HFF-Myc (cell line): ENCODE data around the gene ETHE1.
"Not testable (repeated sequence)": the region's sequence is repeated elsewhere in the genome, so short reads cannot be mapped to it uniquely, and the experiment has no call there.

Experiments
- DNase-seq: peaks from one replicate; pipeline ENCODE4 v3.0.0-alpha.2; 2011; ENCODE audit warnings: low read depth; ENCODE audit errors: extremely low read depth
- H3K4me3 ChIP-seq: replicated peaks from 2 replicates; pipeline ENCODE4 v1.5.1; 2011; ENCODE audit warnings: low read depth, mild to moderate bottlenecking, control low read depth, low read length
- TF ChIP-seq, protein P1 (sequence below): IDR thresholded peaks from 2 replicates; pipeline ENCODE4 v1.5.1; 2012; ENCODE audit warnings: mild to moderate bottlenecking, low read depth, low read length, control low read depth; ENCODE audit errors: missing control alignments

The ETHE1 gene

DNA sequence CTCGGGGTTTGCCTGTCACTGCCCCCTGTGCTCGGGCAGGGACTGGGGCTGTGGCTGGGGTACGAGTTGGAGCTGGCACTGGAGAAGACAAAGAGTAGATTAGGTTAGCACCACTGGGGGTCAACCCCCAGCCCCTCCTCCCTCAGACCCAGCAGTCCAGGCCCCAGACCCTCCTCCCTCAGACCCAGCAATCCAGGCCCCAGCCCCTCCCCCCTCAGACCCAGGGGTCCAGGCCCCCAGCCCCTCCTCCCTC is 25.1 kb upstream of the ETHE1 start:
- H3K4me3 ChIP-seq = no peak overlapping the region
- TF ChIP-seq, protein P1, sequence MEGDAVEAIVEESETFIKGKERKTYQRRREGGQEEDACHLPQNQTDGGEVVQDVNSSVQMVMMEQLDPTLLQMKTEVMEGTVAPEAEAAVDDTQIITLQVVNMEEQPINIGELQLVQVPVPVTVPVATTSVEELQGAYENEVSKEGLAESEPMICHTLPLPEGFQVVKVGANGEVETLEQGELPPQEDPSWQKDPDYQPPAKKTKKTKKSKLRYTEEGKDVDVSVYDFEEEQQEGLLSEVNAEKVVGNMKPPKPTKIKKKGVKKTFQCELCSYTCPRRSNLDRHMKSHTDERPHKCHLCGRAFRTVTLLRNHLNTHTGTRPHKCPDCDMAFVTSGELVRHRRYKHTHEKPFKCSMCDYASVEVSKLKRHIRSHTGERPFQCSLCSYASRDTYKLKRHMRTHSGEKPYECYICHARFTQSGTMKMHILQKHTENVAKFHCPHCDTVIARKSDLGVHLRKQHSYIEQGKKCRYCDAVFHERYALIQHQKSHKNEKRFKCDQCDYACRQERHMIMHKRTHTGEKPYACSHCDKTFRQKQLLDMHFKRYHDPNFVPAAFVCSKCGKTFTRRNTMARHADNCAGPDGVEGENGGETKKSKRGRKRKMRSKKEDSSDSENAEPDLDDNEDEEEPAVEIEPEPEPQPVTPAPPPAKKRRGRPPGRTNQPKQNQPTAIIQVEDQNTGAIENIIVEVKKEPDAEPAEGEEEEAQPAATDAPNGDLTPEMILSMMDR = no peak
- no peak for DNase-seq

- TF ChIP-seq, protein P1 = no peak
- no peak overlapping the region for H3K4me3 ChIP-seq
- no peak for DNase-seq
Observed at GRCh38 chr19:43551399-43552197, 24.6 kb upstream of the ETHE1 start.

DNA sequence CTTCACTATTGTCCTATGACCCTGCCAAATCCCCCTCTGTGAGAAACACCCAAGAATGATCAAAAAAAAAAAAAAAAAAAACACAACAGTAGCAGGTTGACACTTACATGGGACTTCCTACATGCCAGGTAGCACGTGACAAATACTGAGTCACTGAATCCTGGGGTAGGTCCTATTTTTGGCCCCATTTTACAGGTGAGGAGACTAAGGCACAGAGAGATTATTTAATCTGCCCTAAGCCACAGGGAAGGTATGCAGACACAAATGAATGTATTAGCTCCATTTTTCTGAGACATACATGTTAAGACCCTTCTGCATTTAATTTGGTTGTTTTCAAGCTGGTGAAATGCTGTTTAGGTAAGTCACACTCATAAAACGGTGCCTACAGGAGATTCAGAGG is 21.7 kb upstream of the ETHE1 start:
- H3K4me3 ChIP-seq = no peak overlapping the region
- TF ChIP-seq, protein P1 = no peak
- DNase-seq = no peak

GRCh38 chr19:43547926-43548325 is 20.9 kb upstream of the ETHE1 start:
- DNase-seq, H3K4me3 ChIP-seq: not testable (repeated sequence)

DNA sequence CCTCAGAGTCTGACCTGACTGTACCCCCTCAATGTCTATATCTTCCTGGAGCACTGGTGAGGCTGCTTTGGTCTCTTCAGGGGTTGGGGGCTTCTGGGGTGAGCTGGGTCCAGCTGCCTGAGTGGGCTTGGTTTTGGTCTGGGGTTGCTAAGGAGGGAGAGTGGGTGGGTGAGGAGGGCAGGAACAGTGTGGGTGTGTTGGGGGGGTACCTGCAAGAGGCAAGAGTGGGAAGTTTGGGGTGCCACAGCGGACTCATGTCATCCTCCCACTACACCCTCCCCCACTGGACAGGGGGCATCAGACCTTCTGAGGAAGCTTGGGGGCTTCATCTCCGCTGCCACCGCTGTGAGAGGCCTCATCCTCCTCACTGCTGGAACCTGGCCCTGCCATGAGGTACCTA is 19.6 kb upstream of the ETHE1 start:
- DNase-seq = no peak
- no peak overlapping the region for H3K4me3 ChIP-seq
- TF ChIP-seq, protein P1 = no peak

GRCh38 chr19:43545981-43546380 is 19.0 kb upstream of the ETHE1 start:
- DNase-seq = no peak
- H3K4me3 ChIP-seq = no peak overlapping the region
- TF ChIP-seq, protein P1 = no peak

DNA sequence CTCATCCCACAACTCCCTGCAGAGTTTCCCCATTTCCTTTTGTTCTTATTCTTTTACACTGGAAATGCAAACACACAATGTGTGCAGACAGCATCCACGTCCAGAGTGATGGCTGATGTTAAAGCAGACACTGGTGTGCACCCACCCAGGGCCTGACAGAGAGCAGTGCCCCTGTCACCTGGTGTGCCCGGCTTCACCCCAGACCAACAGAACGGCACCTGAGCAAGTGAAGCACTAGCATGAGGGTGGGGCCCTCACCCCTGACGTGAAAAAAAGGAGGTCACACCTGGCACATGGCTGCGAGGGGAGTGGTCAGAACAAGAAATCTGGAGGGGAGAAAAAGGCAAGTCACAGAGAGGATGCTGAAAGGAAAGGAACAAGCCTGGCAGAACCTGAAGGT is 18.3 kb upstream of the ETHE1 start:
- no peak overlapping the region for H3K4me3 ChIP-seq
- TF ChIP-seq, protein P1 = no peak
- no peak for DNase-seq
